ENCODE data around the gene ENPP6.

ENPP6 gene

DNA sequence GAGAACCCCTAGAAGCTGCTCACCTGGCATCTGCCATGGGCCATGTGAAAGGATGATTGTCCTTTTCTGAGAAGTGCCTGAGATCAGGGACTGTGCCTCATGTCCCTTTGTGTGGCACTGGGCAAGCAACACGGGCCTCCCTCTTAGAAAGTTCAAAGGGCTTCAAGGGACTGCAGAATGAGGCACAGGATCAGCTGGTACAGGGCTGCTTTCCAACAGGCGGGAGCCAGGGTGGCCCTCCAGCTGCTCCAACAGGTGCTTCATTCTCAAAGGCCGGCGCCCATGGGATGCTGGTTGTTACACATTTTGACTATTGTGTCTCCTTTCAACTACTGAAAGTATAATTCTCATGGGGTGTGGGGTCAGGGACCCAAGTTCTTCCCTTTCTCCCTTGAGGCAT lies 114.7 kb downstream of the ENPP6 start:
- TF ChIP-seq, protein P1, sequence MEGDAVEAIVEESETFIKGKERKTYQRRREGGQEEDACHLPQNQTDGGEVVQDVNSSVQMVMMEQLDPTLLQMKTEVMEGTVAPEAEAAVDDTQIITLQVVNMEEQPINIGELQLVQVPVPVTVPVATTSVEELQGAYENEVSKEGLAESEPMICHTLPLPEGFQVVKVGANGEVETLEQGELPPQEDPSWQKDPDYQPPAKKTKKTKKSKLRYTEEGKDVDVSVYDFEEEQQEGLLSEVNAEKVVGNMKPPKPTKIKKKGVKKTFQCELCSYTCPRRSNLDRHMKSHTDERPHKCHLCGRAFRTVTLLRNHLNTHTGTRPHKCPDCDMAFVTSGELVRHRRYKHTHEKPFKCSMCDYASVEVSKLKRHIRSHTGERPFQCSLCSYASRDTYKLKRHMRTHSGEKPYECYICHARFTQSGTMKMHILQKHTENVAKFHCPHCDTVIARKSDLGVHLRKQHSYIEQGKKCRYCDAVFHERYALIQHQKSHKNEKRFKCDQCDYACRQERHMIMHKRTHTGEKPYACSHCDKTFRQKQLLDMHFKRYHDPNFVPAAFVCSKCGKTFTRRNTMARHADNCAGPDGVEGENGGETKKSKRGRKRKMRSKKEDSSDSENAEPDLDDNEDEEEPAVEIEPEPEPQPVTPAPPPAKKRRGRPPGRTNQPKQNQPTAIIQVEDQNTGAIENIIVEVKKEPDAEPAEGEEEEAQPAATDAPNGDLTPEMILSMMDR (IDR thresholded peaks at IDR 0.05; ENCODE audit: low read depth, low read length, missing control alignments) = no peak
- DNase-seq = no peak
- no peak overlapping the region for H3K27ac ChIP-seq
- no peaks in the 10 kb centered on the region for H3K36me3 ChIP-seq (replicated peaks)
- no peak overlapping the region for H3K4me3 ChIP-seq (ENCODE audit: low read depth, low read length)
- H3K27me3 ChIP-seq (replicated peaks) = no peaks in the 10 kb centered on the region
- in situ Hi-C loops (cut with HindIII; ENCODE audit: low pct_ligation_motif_present, low sequenced_read_pairs) = no loop called here

DNA sequence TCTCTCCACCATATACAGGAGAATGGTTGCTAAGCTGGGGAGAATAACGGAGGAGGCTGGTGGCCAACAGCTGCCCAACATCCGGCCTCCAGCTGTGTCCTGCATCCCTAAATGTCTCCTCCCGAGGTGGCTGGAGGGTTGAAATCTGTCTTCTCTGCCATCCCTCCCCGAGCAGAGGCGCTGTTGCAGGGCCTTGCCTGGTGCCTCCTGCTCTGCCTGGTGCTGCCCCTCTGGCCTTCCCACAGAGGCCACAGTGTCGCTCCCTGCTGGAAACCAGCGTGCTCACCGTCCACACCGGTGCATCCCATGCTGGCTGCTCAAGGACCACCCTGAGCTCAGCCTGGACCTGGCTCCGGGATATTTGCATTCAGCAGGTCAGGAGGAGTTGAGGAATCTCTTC lies 115.2 kb downstream of the ENPP6 start:
- in situ Hi-C loops (cut with HindIII; ENCODE audit: low pct_ligation_motif_present, low sequenced_read_pairs) = no loop called here
- no peak overlapping the region for H3K27ac ChIP-seq
- TF ChIP-seq, protein P1 (IDR thresholded peaks at IDR 0.05; ENCODE audit: low read depth, low read length, missing control alignments) = no peak
- no peak overlapping the region for H3K4me3 ChIP-seq (ENCODE audit: low read depth, low read length)
- no peak for DNase-seq
- no peaks in the 10 kb centered on the region for H3K36me3 ChIP-seq (replicated peaks)
- H3K27me3 ChIP-seq (replicated peaks) = no peaks in the 10 kb centered on the region

DNA sequence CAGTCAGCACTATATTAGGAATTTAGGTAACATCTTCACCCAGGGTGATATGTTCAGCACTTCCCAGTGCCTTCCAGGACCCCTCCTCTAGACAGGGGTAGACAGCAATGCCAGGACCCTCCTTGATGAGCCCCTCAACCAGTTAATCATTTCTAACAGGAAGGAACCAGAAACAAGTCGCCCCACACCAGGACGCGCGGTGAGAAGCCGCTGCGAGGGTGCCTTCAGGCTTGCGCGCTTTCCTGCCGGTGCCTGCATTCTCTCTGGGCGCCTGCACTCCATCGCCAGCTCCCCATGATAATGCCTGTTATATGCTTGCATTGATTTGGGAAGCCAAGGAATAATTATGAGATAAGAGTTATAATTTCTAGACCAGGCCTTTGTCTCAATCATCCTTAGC lies 116.0 kb downstream of the ENPP6 start:
- Histone ChIP-seq H3K27ac (no peak overlapping the region), H3K4me3 (ENCODE audit: low read depth, low read length) (no peak overlapping the region), H3K27me3 (replicated peaks) (no peaks in the 10 kb centered on the region), H3K36me3 (replicated peaks) (no peaks in the 10 kb centered on the region)
- TF ChIP-seq, protein P1 (IDR thresholded peaks at IDR 0.05; ENCODE audit: low read depth, low read length, missing control alignments) = no peak
- in situ Hi-C loops (cut with HindIII; ENCODE audit: low pct_ligation_motif_present, low sequenced_read_pairs) = no loop called here
- DNase-seq = no peak

DNA sequence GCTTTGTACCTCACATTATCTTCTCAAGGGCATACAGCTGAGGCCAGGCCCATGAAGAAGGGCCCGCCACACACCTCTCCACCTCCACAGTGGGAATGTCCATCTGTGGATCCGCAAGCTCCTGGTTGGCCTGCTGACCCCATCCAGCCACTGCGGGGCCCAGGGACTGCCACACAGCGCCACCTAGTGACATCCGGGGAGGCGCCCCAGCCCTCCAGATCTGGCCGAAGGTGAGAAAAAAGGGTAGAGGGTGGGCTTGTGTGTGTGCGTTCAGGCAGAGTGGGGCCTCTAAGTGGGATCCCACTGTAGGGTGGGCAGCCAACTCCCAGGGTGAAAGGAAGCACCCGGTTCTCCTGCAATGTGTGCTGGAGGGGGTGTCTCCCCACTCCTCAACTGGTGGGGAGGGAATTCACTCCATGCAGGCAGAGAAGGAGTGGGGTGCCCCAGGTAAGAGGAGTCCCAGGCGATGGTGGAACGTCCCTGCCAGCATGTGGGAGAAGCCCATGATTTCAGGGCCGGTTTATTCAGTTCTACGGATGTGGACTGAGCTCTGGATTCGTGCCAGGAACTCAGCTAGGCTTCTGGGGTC lies 117.3 kb downstream of the ENPP6 start:
- TF ChIP-seq, protein P1 (IDR thresholded peaks at IDR 0.05; ENCODE audit: low read depth, low read length, missing control alignments) = no peak
- Histone ChIP-seq H3K27ac (no peak overlapping the region), H3K4me3 (ENCODE audit: low read depth, low read length) (no peak overlapping the region), H3K27me3 (replicated peaks) (no peaks in the 10 kb centered on the region), H3K36me3 (replicated peaks) (no peaks in the 10 kb centered on the region)
- peak; percentile 5 for DNase-seq
- in situ Hi-C loops (cut with HindIII; ENCODE audit: low pct_ligation_motif_present, low sequenced_read_pairs) = no loop called here

DNA sequence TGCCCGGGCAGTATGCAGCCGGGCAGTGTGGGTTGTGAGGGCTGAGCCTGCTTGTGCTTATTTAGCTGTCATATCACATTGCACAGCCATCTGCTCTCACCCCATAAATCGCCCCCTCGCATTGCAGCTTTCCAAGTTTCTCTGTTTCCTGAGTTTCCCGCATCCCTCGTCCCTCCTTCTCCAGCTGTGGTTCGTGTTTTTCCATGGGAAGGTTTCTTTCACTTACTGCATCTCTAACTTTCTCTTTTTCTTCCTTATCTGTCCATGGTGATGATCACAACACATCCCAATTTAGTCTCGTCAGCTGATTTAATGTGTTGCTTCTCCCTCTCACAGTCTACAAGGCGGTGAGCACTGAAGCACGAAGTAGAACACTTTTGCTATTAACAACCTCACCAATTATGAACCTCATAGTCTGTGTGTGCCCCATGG lies 118.1 kb downstream of the ENPP6 start:
- TF ChIP-seq, protein P1 (IDR thresholded peaks at IDR 0.05; ENCODE audit: low read depth, low read length, missing control alignments) = no peak

DNA sequence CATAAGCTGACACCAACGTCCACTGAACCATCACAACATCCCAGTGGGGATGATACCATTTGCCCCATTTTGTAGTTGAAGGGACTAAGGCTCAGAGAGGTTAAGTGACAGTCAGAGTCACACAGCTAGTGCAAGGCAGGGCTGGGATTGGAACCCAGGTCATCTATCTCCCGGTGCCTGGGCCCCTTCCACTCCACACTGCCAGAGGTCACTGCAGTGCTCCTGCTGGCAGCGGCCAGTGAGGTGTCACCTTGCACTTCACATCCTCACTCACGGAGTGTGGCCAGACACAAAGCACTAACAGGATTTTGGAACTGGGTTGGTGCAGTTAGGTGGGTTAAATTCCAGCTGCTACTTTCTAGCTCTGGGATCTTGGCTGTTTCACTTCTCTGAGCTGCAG lies 118.7 kb downstream of the ENPP6 start:
- no peak overlapping the region for H3K4me3 ChIP-seq (ENCODE audit: low read depth, low read length)
- no peak for DNase-seq
- H3K27ac ChIP-seq = no peak overlapping the region
- in situ Hi-C loops (cut with HindIII; ENCODE audit: low pct_ligation_motif_present, low sequenced_read_pairs) = no loop called here
- no peaks in the 10 kb centered on the region for H3K27me3 ChIP-seq (replicated peaks)
- no peaks in the 10 kb centered on the region for H3K36me3 ChIP-seq (replicated peaks)
- TF ChIP-seq, protein P1 (IDR thresholded peaks at IDR 0.05; ENCODE audit: low read depth, low read length, missing control alignments) = no peak

More for the DNA sequence above, 118.1 kb downstream of the ENPP6 start:
- Histone ChIP-seq H3K4me3 (ENCODE audit: low read depth, low read length) (no peak overlapping the region), H3K36me3 (replicated peaks) (no peaks in the 10 kb centered on the region), H3K27ac (no peak overlapping the region), H3K27me3 (replicated peaks) (no peaks in the 10 kb centered on the region)
- DNase-seq = no peak
- in situ Hi-C loops (cut with HindIII; ENCODE audit: low pct_ligation_motif_present, low sequenced_read_pairs) = no loop called here
